Osteocyte (in vitro differentiated cells): ENCODE measurements around the gene GPATCH4. TPM values are rescaled to one million over a fixed set of nuclear protein-coding genes. Genes with fewer than 3 reads are reported as not detected.

Experiments used
- DNase-seq: peaks from one replicate; pipeline ENCODE4 v3.0.0; 2021; ENCODE audit warnings: mixed read lengths; ENCODE audit not compliant: unreplicated experiment; ENCODE audit errors: extremely low spot score
- H3K27ac Mint-ChIP-seq: one replicate; pipeline ENCODE4 v1.8.0; 2021; ENCODE audit warnings: mild to moderate bottlenecking, mixed read lengths; ENCODE audit not compliant: unreplicated experiment
- H3K27me3 Mint-ChIP-seq: one replicate; pipeline ENCODE4 v1.8.0; 2021; ENCODE audit warnings: mixed read lengths; ENCODE audit not compliant: unreplicated experiment
- H3K36me3 Mint-ChIP-seq: one replicate; pipeline ENCODE4 v1.8.0; 2021; ENCODE audit warnings: mixed read lengths; ENCODE audit not compliant: unreplicated experiment
- H3K4me1 Mint-ChIP-seq: one replicate; pipeline ENCODE4 v1.8.0; 2021; ENCODE audit warnings: mixed read lengths; ENCODE audit not compliant: unreplicated experiment
- H3K4me3 Mint-ChIP-seq: one replicate; pipeline ENCODE4 v1.8.0; 2021; ENCODE audit warnings: mild to moderate bottlenecking, moderate library complexity, mixed read lengths; ENCODE audit not compliant: unreplicated experiment
- H3K9me3 Mint-ChIP-seq: one replicate; pipeline ENCODE4 v1.8.0; 2021; ENCODE audit warnings: mixed read lengths; ENCODE audit not compliant: unreplicated experiment
- total RNA-seq: library from RNA; stranded (reverse); gene quantifications from 2 replicates; pipeline ENCODE4 v1.2.1, GENCODE V29; 2021
- TF ChIP-seq, protein P1 (sequence below): fragments of 200-600 bp; sonication (generic); IDR thresholded peaks from 2 replicates; pipeline ENCODE4 v1.5.0; 2021; ENCODE audit warnings: antibody characterized with exemption, mild to moderate bottlenecking, moderate library complexity

GPATCH4 gene
- total RNA-seq, 1 donor from 2014 or later: 20.6 TPM

DNA sequence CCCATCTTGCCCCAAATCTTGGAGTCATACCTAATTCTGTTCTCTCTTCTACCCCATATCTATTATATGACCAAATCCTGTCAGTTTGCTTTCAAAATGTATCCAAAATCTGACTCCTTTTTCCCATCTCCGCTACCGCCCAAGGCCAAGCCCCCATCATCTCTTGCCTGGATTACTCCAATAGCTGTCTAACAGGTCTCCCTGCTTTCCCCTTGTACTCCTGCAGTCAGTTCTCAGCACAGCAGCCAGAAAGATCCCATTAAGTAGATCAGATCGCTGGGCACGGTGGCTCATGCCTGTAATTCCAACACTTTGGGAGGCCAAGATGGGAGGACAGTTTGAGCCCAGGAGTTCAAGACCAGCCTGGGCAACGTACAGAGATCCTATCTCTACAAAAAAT is 48.8 kb downstream of the GPATCH4 start:
- peaks cover 5% of the 10 kb centered on the region for H3K36me3 Mint-ChIP-seq
- DNase-seq: no peak
- TF ChIP-seq, protein P1, sequence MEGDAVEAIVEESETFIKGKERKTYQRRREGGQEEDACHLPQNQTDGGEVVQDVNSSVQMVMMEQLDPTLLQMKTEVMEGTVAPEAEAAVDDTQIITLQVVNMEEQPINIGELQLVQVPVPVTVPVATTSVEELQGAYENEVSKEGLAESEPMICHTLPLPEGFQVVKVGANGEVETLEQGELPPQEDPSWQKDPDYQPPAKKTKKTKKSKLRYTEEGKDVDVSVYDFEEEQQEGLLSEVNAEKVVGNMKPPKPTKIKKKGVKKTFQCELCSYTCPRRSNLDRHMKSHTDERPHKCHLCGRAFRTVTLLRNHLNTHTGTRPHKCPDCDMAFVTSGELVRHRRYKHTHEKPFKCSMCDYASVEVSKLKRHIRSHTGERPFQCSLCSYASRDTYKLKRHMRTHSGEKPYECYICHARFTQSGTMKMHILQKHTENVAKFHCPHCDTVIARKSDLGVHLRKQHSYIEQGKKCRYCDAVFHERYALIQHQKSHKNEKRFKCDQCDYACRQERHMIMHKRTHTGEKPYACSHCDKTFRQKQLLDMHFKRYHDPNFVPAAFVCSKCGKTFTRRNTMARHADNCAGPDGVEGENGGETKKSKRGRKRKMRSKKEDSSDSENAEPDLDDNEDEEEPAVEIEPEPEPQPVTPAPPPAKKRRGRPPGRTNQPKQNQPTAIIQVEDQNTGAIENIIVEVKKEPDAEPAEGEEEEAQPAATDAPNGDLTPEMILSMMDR: no peak
- H3K27me3 Mint-ChIP-seq: no peaks in the 10 kb centered on the region
- no peak overlapping the region for H3K27ac Mint-ChIP-seq
- H3K4me3 Mint-ChIP-seq: no peak overlapping the region
- H3K9me3 Mint-ChIP-seq: no peaks in the 10 kb centered on the region
- H3K4me1 Mint-ChIP-seq: peaks cover 6% of the 10 kb centered on the region

DNA sequence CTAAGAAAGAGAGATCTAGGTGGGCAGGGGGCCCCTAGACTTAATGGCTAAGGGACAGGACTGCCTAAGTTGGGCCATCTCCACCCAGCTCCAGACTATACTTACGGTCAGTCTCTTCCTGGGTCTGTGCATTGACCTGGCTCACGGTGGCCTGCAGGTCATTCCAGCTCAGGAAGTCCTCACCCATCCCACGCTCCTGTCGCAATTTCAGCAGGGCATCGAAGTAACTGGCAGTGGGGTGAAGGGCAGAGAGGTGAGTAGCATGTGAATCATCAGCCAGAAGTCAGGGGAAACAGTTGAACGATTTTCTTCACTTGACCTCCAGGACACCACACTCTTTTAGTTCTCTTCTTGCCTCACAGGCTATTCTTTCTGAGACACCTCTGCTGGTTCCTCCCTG is 49.4 kb downstream of the GPATCH4 start:
- Mint-ChIP-seq H3K36me3 (peaks cover 5% of the 10 kb centered on the region), H3K27ac (no peak overlapping the region), H3K27me3 (no peaks in the 10 kb centered on the region), H3K9me3 (no peaks in the 10 kb centered on the region), H3K4me1 (peaks cover 6% of the 10 kb centered on the region), H3K4me3 (no peak overlapping the region)
- TF ChIP-seq, protein P1: no peak
- no peak for DNase-seq

DNA sequence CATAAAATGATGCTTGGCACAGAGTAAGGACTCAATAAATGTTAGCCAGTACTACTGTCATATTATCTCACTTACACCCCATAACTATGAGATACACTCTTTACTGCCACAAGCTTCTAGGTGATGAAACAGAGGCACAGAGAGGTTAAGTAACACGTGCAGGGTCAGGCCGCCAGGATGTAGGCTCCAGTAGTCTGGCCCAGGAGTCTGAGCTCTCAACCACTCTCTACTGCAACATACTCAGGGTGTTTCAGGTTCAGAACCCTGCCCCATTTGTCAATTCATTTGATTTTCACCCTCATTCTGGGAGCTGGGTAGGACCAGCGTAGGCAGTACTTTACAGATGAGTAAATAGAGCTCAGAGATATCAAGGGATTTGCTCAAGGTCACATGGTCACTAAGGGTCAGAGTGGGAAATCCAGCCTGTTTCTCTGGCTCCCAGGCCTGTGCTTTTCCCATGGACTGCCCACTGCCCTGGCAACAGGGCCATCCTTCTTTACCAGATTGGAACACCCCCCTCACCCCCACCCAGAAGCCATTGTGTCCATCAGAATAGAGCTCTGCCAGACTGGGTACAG is 50.1 kb downstream of the GPATCH4 start:
- TF ChIP-seq, protein P1: no peak
- H3K27me3 Mint-ChIP-seq: no peaks in the 10 kb centered on the region
- no peak for DNase-seq
- H3K36me3 Mint-ChIP-seq: peaks cover 5% of the 10 kb centered on the region
- H3K4me3 Mint-ChIP-seq: no peak overlapping the region
- no peak overlapping the region for H3K27ac Mint-ChIP-seq
- H3K4me1 Mint-ChIP-seq: peaks cover under 1% of the 10 kb centered on the region
- no peaks in the 10 kb centered on the region for H3K9me3 Mint-ChIP-seq

DNA sequence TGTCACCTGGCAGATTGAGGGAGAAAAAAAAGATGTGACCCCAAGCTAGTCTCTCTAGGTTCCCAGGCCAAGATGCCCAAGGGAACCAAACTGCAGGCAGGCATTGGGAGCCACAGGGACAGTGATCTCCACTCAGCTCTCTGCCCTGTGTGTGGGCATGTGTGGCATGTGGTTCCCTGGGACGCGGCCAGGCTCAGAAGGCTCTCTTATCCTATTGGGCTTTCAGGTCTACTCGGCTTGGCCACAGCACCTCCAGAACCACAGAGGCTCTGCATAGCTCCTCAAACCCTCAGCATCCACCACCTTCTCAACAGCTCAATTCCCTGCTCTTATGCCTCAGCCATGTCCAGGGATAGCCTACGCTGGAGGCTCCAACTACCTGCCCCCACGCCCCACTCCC is 50.9 kb downstream of the GPATCH4 start:
- DNase-seq: no peak
- H3K27ac Mint-ChIP-seq: no peak overlapping the region
- H3K4me1 Mint-ChIP-seq: no peaks in the 10 kb centered on the region
- peaks cover 5% of the 10 kb centered on the region for H3K36me3 Mint-ChIP-seq
- TF ChIP-seq, protein P1: no peak
- H3K27me3 Mint-ChIP-seq: no peaks in the 10 kb centered on the region
- H3K9me3 Mint-ChIP-seq: no peaks in the 10 kb centered on the region
- H3K4me3 Mint-ChIP-seq: no peak overlapping the region

DNA sequence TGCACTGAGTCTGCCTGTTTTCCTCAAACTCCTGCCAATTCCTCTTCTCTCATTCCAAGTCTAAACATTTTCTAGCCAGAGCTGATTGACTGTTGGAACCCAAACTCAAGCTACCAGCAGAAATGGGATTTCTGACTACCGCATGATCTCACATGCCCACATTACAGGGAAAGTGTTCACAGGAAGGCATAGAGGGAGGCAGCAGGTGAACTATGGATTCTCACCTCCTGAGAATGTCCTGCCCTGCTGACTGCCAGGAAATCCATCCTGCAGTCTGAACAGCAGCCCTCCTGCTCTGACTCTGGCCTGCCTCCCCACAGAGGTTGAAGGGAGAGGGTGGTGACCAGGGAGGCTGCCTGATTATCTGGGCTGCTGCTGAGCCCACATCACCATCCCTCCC is 51.4 kb downstream of the GPATCH4 start:
- Mint-ChIP-seq H3K9me3 (no peaks in the 10 kb centered on the region), H3K36me3 (peaks cover 5% of the 10 kb centered on the region), H3K4me3 (no peak overlapping the region), H3K27me3 (no peaks in the 10 kb centered on the region), H3K4me1 (no peaks in the 10 kb centered on the region), H3K27ac (no peak overlapping the region)
- TF ChIP-seq, protein P1: no peak
- DNase-seq: no peak
